Activated naive CD4-positive, alpha-beta T cell treated with anti-CD3 and anti-CD28 coated beads, Interleukin-2, amount 50 U/mL, for 72 hours (primary cell): ENCODE data around the gene TRAPPC10. TPM values are rescaled to one million over a fixed set of nuclear protein-coding genes. Genes with fewer than 3 reads are reported as not detected.

ENCODE experiments used
- ATAC-seq, 2 donors: fragments of 150-1000 bp; cut with Tn5 transposase; 2 replicates each; pipeline ENCODE4 v1.10.0; 2021; ENCODE audit warnings: mild to moderate bottlenecking in 2 of 2, moderate library complexity in 2 of 2
- DNase-seq, 2 donors: peaks; one replicate each; pipeline ENCODE4 v3.0.0; 2021 to 2022; ENCODE audit warnings: low spot score in 2 of 2
- H3K27ac Mint-ChIP-seq, 2 donors: one replicate each; pipeline ENCODE4 v1.8.0; 2022; ENCODE audit warnings: mild to moderate bottlenecking in 2 of 2, mixed read lengths in 2 of 2
- H3K36me3 Mint-ChIP-seq, 2 donors: one replicate each; pipeline ENCODE4 v1.8.0; 2022; ENCODE audit warnings: mixed read lengths in 2 of 2
- H3K9me3 Mint-ChIP-seq, 2 donors: one replicate each; pipeline ENCODE4 v1.8.0; 2022; ENCODE audit warnings: mixed read lengths in 2 of 2
- total RNA-seq, 2 donors: library from RNA; stranded (reverse); gene quantifications; one replicate each; pipeline ENCODE4 v1.2.3, GENCODE V29; 2022

TRAPPC10 gene
- total RNA-seq, 2 donors from 2014 or later: 49.2 to 59.5 TPM

GRCh38 chr21:44063151-44063912 lies 51.2 kb downstream of the TRAPPC10 start:
- Mint-ChIP-seq H3K9me3 (no peaks in the 10 kb centered on the region), H3K27ac (peak overlapping the region; percentile 72 to 92), H3K36me3 (peaks cover 12 to 27% of the 10 kb centered on the region in 2 donors)
- DNase-seq (no peak), ATAC-seq (no peak)

GRCh38 chr21:44064852-44065403 lies 52.8 kb downstream of the TRAPPC10 start:
- Mint-ChIP-seq H3K36me3 (peaks cover 12 to 18% of the 10 kb centered on the region in 2 donors), H3K27ac (peak overlapping the region; percentile 92 to 96)

GRCh38 chr21:44065428-44065827 lies 53.3 kb downstream of the TRAPPC10 start:
- peak overlapping the region; percentile 92 to 96 for H3K27ac Mint-ChIP-seq
- no peaks in the 10 kb centered on the region for H3K9me3 Mint-ChIP-seq
- peaks cover 12 to 18% of the 10 kb centered on the region in 2 donors for H3K36me3 Mint-ChIP-seq
- DNase-seq: peak; percentile 64 to 75
- ATAC-seq: peak; percentile 96 to 97

More at GRCh38 chr21:44064852-44065403, 52.8 kb downstream of the TRAPPC10 start:
- ATAC-seq: peak; percentile 58 to 69
- H3K9me3 Mint-ChIP-seq: no peaks in the 10 kb centered on the region
- DNase-seq: no peak

GRCh38 chr21:44066116-44066515 lies 54.0 kb downstream of the TRAPPC10 start:
- Mint-ChIP-seq H3K9me3 (no peaks in the 10 kb centered on the region), H3K27ac (peak overlapping the region; percentile 92 to 96), H3K36me3 (peaks cover 12 to 18% of the 10 kb centered on the region in 2 donors)
- no peak for DNase-seq
- no peak for ATAC-seq

- H3K9me3 Mint-ChIP-seq: no peaks in the 10 kb centered on the region
- no peak for DNase-seq
- ATAC-seq: no peak
- peak overlapping the region; percentile 69 to 93 for H3K27ac Mint-ChIP-seq
- H3K36me3 Mint-ChIP-seq: peaks cover 12 to 18% of the 10 kb centered on the region in 2 donors
These were observed 55.1 kb downstream of the TRAPPC10 start for GRCh38 chr21:44067011-44067839.

- peak in 1 of 2 donors; percentile 26 for DNase-seq
- Mint-ChIP-seq H3K9me3 (no peaks in the 10 kb centered on the region), H3K36me3 (peaks cover 12 to 37% of the 10 kb centered on the region in 2 donors), H3K27ac (peak overlapping the region in 1 of 2 donors; percentile 23)
- ATAC-seq: no peak
These were observed 58.3 kb downstream of the TRAPPC10 start for GRCh38 chr21:44070391-44070790.

- Mint-ChIP-seq H3K9me3 (no peaks in the 10 kb centered on the region), H3K36me3 (peaks cover 6 to 42% of the 10 kb centered on the region in 2 donors), H3K27ac (no peak overlapping the region)
- DNase-seq (peak in 1 of 2 donors; percentile 13), ATAC-seq (no peak)
These were observed 59.4 kb downstream of the TRAPPC10 start for GRCh38 chr21:44071359-44072104.

GRCh38 chr21:44072111-44072510 lies 60.0 kb downstream of the TRAPPC10 start:
- Mint-ChIP-seq H3K9me3 (no peaks in the 10 kb centered on the region), H3K36me3 (peaks cover 2 to 42% of the 10 kb centered on the region in 2 donors), H3K27ac (no peak overlapping the region)
- peak in 1 of 2 donors; percentile 21 for DNase-seq
- no peak for ATAC-seq

GRCh38 chr21:44074315-44074958 lies 62.3 kb downstream of the TRAPPC10 start:
- Mint-ChIP-seq H3K27ac (peak overlapping the region; percentile 24 to 74), H3K36me3 (peaks cover 0 to 41% of the 10 kb centered on the region in 2 donors)

GRCh38 chr21:44076316-44076715 lies 64.2 kb downstream of the TRAPPC10 start:
- peaks cover 5 to 47% of the 10 kb centered on the region in 2 donors for H3K36me3 Mint-ChIP-seq
- no peak for DNase-seq
- peak overlapping the region; percentile 36 to 63 for H3K27ac Mint-ChIP-seq
- H3K9me3 Mint-ChIP-seq: no peaks in the 10 kb centered on the region
- ATAC-seq: peak; percentile 26 to 60

More at GRCh38 chr21:44074315-44074958, 62.3 kb downstream of the TRAPPC10 start:
- no peaks in the 10 kb centered on the region for H3K9me3 Mint-ChIP-seq
- peak in 1 of 2 donors; percentile 43 for DNase-seq
- ATAC-seq: no peak

GRCh38 chr21:44078411-44078981 lies 66.4 kb downstream of the TRAPPC10 start:
- Mint-ChIP-seq H3K27ac (peak overlapping the region; percentile 33 to 79), H3K36me3 (peaks cover 12 to 62% of the 10 kb centered on the region in 2 donors), H3K9me3 (no peaks in the 10 kb centered on the region)
- ATAC-seq (peak; percentile 27 to 48), DNase-seq (peak in 1 of 2 donors; percentile 16)

- peaks cover 14 to 64% of the 10 kb centered on the region in 2 donors for H3K36me3 Mint-ChIP-seq
- H3K9me3 Mint-ChIP-seq: no peaks in the 10 kb centered on the region
- ATAC-seq: no peak
These were observed 67.3 kb downstream of the TRAPPC10 start for GRCh38 chr21:44079446-44079845.

GRCh38 chr21:44079846-44080245 lies 67.7 kb downstream of the TRAPPC10 start:
- Mint-ChIP-seq H3K36me3 (peaks cover 17 to 65% of the 10 kb centered on the region in 2 donors), H3K27ac (peak overlapping the region; percentile 46 to 79), H3K9me3 (no peaks in the 10 kb centered on the region)
- DNase-seq (no peak), ATAC-seq (no peak)

More at GRCh38 chr21:44079446-44079845, 67.3 kb downstream of the TRAPPC10 start:
- DNase-seq: no peak
- H3K27ac Mint-ChIP-seq: peak overlapping the region; percentile 48 to 79

- peak overlapping the region; percentile 92 to 98 for H3K27ac Mint-ChIP-seq
- ATAC-seq (peak in 1 of 2 donors; percentile 11), DNase-seq (peak in 1 of 2 donors; percentile 54)
- no peaks in the 10 kb centered on the region for H3K9me3 Mint-ChIP-seq
- peaks cover 23 to 63% of the 10 kb centered on the region in 2 donors for H3K36me3 Mint-ChIP-seq
These were observed 70.7 kb downstream of the TRAPPC10 start for GRCh38 chr21:44082648-44083440.
